ENCODE data around the gene NEU2. TPM values are rescaled to one million over a fixed set of nuclear protein-coding genes. Genes with fewer than 3 reads are reported as not detected.

The NEU2 gene
- polyA plus RNA-seq, 2 of the 4 experiments (the other 2 are of a cell fraction), result not detected

DNA sequence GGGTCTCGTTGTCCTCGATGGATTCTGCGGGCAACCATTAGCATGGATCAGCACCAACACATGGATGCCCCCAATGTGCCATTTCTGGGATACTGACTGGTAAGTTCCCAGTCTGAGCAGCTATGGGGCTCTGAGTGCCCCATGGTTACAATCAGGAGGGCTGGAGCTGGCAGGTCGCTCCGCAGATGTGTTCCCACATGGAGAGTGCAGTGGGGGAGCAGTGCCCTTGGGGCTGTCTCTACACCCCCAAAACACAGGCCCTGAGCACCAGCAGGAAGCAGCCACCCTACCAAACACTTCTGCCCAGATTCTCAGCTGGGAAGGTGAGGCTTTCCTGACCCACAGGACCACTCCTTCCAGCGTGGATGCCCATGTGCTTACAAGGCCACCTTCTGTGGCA, 27.4 kb upstream of the NEU2 start:
- Histone ChIP-seq H3K27ac (0 out of 6 replicates have a peak overlapping the region, but pooled peaks of 1 of the 2 experiments have one; percentile 1), H3K4me1 (peaks cover 2% of the 10 kb centered on the region; the same call in 2 of the 3 replicates), H3K4me3 (no peak overlapping the region), H3K4me2 (no peak overlapping the region), H3K9me3 (no peaks in the 10 kb centered on the region)
- CTCF ChIA-PET, result no interaction called here
- DNase-seq (ENCODE audit: low read depth in 1 of 2, low spot score in 1 of 2) (no peak), FAIRE-seq (no peak), ATAC-seq (no peak)
- WGBS (ENCODE audit: missing lambda C conversion rate), result 78% methylated on average over 4 of the region's 6 CpGs
- TF ChIP-seq, protein P1, sequence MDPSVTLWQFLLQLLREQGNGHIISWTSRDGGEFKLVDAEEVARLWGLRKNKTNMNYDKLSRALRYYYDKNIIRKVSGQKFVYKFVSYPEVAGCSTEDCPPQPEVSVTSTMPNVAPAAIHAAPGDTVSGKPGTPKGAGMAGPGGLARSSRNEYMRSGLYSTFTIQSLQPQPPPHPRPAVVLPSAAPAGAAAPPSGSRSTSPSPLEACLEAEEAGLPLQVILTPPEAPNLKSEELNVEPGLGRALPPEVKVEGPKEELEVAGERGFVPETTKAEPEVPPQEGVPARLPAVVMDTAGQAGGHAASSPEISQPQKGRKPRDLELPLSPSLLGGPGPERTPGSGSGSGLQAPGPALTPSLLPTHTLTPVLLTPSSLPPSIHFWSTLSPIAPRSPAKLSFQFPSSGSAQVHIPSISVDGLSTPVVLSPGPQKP (IDR thresholded peaks at IDR 0.05; ENCODE audit: low read depth, low read length), result no peak
- TF ChIP-seq FOSL2 (IDR thresholded peaks at IDR 0.05), result no peak
- no peak for TF ChIP-seq FOSL2 (CRISPR knock-in tag; IDR thresholded peaks at IDR 0.05)
- no peak for TF ChIP-seq TP53 (CRISPR knock-in tag; IDR thresholded peaks at IDR 0.05)
- no peak for TF ChIP-seq BHLHE40 (IDR thresholded peaks at IDR 0.05; ENCODE audit: low read depth, low read length)
- TF ChIP-seq CHD2 (IDR thresholded peaks at IDR 0.05; ENCODE audit: low read length, partially characterized antibody), result no peak
- no peak for TF ChIP-seq JUN (IDR thresholded peaks at IDR 0.05)
- no peak for TF ChIP-seq MAFK (IDR thresholded peaks at IDR 0.05; ENCODE audit: partially characterized antibody)
- no peak for TF ChIP-seq HOXB13 (CRISPR knock-in tag; IDR thresholded peaks at IDR 0.05; ENCODE audit: low read depth)
- TF ChIP-seq SREBF2 (IDR thresholded peaks at IDR 0.05), result no peak
- no peak for TF ChIP-seq CTCF (IDR thresholded peaks at IDR 0.05)
- TF ChIP-seq POLR2A (IDR thresholded peaks at IDR 0.05; ENCODE audit: low read length), result no peak
- TF ChIP-seq, protein P2, sequence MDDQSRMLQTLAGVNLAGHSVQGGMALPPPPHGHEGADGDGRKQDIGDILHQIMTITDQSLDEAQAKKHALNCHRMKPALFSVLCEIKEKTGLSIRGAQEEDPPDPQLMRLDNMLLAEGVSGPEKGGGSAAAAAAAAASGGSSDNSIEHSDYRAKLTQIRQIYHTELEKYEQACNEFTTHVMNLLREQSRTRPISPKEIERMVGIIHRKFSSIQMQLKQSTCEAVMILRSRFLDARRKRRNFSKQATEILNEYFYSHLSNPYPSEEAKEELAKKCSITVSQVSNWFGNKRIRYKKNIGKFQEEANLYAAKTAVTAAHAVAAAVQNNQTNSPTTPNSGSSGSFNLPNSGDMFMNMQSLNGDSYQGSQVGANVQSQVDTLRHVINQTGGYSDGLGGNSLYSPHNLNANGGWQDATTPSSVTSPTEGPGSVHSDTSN (IDR thresholded peaks at IDR 0.05), result no peak
- TF ChIP-seq, protein P3, sequence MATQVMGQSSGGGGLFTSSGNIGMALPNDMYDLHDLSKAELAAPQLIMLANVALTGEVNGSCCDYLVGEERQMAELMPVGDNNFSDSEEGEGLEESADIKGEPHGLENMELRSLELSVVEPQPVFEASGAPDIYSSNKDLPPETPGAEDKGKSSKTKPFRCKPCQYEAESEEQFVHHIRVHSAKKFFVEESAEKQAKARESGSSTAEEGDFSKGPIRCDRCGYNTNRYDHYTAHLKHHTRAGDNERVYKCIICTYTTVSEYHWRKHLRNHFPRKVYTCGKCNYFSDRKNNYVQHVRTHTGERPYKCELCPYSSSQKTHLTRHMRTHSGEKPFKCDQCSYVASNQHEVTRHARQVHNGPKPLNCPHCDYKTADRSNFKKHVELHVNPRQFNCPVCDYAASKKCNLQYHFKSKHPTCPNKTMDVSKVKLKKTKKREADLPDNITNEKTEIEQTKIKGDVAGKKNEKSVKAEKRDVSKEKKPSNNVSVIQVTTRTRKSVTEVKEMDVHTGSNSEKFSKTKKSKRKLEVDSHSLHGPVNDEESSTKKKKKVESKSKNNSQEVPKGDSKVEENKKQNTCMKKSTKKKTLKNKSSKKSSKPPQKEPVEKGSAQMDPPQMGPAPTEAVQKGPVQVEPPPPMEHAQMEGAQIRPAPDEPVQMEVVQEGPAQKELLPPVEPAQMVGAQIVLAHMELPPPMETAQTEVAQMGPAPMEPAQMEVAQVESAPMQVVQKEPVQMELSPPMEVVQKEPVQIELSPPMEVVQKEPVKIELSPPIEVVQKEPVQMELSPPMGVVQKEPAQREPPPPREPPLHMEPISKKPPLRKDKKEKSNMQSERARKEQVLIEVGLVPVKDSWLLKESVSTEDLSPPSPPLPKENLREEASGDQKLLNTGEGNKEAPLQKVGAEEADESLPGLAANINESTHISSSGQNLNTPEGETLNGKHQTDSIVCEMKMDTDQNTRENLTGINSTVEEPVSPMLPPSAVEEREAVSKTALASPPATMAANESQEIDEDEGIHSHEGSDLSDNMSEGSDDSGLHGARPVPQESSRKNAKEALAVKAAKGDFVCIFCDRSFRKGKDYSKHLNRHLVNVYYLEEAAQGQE (IDR thresholded peaks at IDR 0.05), result no peak
- no peak for TF ChIP-seq ESRRA (IDR thresholded peaks at IDR 0.05; ENCODE audit: borderline replicate concordance, low read length)
- TF ChIP-seq POLR2AphosphoS2 (conservative IDR thresholded peaks at IDR 0.05; ENCODE audit: low read length), result no peak
- no peak for TF ChIP-seq BCL3 (IDR thresholded peaks at IDR 0.05)
- POLR2A ChIA-PET, result no interaction called here

DNA sequence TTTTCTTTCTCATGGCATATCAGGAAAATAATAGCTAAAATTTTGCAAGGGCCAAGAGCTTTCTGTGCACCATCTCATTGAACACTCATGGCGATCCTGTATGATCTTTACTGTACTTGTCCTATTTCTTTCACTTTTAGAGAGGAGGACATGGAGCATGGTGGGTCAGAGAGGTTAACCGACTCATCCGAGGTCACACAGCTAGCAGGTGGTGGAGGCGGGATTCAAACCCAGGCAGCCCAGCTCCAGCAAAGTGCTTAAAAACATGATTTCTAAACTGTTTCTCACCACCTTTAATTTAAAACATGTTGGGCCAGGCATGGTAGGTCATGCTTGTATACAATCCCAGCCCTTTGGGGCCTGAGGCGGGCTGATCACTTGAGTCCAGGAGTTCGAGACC, 25.8 kb upstream of the NEU2 start:
- Histone ChIP-seq H3K4me1 (peaks cover 6% of the 10 kb centered on the region; the same call in 2 of the 3 replicates), H3K4me3 (no peak overlapping the region), H3K9me3 (no peaks in the 10 kb centered on the region), H3K27ac (no peak overlapping the region), H3K4me2 (no peak overlapping the region)
- ChIA-PET CTCF (interaction anchor here (0.5 to 3.0 kb wide), 5 partner anchors 22 to 622 kb away, joined by 3 to 16 read pairs (median 3); no protein-coding TSS in a partner anchor), POLR2A (no interaction called here)
- FAIRE-seq (no peak), DNase-seq (ENCODE audit: low read depth in 1 of 2, low spot score in 1 of 2) (no peak), ATAC-seq (no peak)
- 88% methylated on average over 6 of the region's 6 CpGs for WGBS (ENCODE audit: missing lambda C conversion rate)
- TF ChIP-seq RARB (CRISPR knock-in tag; IDR thresholded peaks at IDR 0.05) (no peak), HDAC2 (IDR thresholded peaks at IDR 0.05) (no peak), HOXA7 (CRISPR knock-in tag; IDR thresholded peaks at IDR 0.05) (no peak), NPAS2 (CRISPR knock-in tag; IDR thresholded peaks at IDR 0.05; ENCODE audit: borderline replicate concordance) (no peak), JUNB (IDR thresholded peaks at IDR 0.05) (no peak), PHF8 (IDR thresholded peaks at IDR 0.05; ENCODE audit: borderline replicate concordance, low read depth) (no peak), CTCF (IDR thresholded peaks at IDR 0.05) (no peak)
- TF ChIP-seq, protein P3 (IDR thresholded peaks at IDR 0.05), result no peak

Data from A549 (cell line).